Right atrium auricular region (tissue), 2 donors: Measurements from ENCODE around the gene DYNC1I1. TPM values are rescaled to one million over a fixed set of nuclear protein-coding genes. Genes with fewer than 3 reads are reported as not detected.

Experiments
- DNase-seq: peaks from one replicate; pipeline ENCODE4 v3.0.0-alpha.2; 2019; ENCODE audit warnings: low spot score
- H3K27ac ChIP-seq, 2 donors: fragments of 200-600 bp; sonication (generic); 1 replicate in 1 of 2; 2 replicates in 1 of 2; pipeline ENCODE4 v1.5.1; 2016 to 2019
- H3K27me3 ChIP-seq, 2 donors: fragments of 200-600 bp; sonication (generic); one replicate each; pipeline versions ENCODE4 v1.5.1 to v1.6.0; 2017 to 2019
- H3K36me3 ChIP-seq: fragments of 200-600 bp; sonication (generic); one replicate; pipeline ENCODE4 v1.5.1; 2016
- H3K4me1 ChIP-seq, 2 donors: fragments of 200-600 bp; sonication (generic); one replicate each; pipeline versions ENCODE4 v1.5.1 to v1.6.0; 2017 to 2019
- H3K4me3 ChIP-seq, 2 donors: fragments of 200-600 bp; sonication (generic); 1 replicate in 1 of 2; 2 replicates in 1 of 2; pipeline ENCODE4 v1.5.1; 2017 to 2019; ENCODE audit warnings: mild to moderate bottlenecking in 1 of 2, moderate library complexity in 1 of 2
- H3K9me3 ChIP-seq, 2 donors: fragments of 200-600 bp; sonication (generic); one replicate each; pipeline ENCODE4 v1.5.1; 2019
- total RNA-seq, 2 donors: library from RNA; depleted of rRNA; stranded (reverse); fragments of >200 nt; gene quantifications; one replicate each; pipeline ENCODE4 v1.1.0, GENCODE V29; 2016
- TF ChIP-seq, protein P1 (sequence below), 2 donors: fragments of 200-600 bp; sonication (generic); IDR thresholded peaks; one replicate each; pipeline ENCODE4 v1.5.1; 2019; ENCODE audit warnings: antibody characterized with exemption in 2 of 2

The DYNC1I1 gene
- total RNA-seq, 2 donors from 2014 or later = 14.1 to 41.3 TPM

DNA sequence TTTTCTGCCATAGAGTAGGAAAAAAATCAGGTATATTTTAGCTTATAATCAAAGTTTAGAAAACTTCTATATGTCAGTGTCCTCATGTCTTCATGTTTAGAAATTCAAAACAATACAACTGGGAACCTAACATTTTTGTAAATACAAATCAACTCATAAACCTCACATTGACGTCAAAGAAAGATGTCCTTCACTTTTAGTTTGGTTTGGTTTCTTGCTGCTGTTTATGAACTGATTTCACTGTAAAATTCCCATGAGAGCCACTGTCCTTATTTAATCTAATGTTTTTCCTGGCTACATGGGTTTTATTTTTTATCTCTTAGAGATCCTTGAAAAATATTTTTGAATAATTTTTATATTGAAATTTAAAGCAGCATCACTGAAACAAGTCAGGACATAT is 208.4 kb downstream of the DYNC1I1 start:
- no peaks in the 10 kb centered on the region for H3K27me3 ChIP-seq
- no peak overlapping the region for H3K27ac ChIP-seq
- H3K9me3 ChIP-seq = no peaks in the 10 kb centered on the region
- no peaks in the 10 kb centered on the region for H3K4me1 ChIP-seq
- TF ChIP-seq, protein P1, sequence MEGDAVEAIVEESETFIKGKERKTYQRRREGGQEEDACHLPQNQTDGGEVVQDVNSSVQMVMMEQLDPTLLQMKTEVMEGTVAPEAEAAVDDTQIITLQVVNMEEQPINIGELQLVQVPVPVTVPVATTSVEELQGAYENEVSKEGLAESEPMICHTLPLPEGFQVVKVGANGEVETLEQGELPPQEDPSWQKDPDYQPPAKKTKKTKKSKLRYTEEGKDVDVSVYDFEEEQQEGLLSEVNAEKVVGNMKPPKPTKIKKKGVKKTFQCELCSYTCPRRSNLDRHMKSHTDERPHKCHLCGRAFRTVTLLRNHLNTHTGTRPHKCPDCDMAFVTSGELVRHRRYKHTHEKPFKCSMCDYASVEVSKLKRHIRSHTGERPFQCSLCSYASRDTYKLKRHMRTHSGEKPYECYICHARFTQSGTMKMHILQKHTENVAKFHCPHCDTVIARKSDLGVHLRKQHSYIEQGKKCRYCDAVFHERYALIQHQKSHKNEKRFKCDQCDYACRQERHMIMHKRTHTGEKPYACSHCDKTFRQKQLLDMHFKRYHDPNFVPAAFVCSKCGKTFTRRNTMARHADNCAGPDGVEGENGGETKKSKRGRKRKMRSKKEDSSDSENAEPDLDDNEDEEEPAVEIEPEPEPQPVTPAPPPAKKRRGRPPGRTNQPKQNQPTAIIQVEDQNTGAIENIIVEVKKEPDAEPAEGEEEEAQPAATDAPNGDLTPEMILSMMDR (IDR thresholded peaks at IDR 0.05) = no peak
- no peak for DNase-seq
- H3K36me3 ChIP-seq = no peaks in the 10 kb centered on the region
- H3K4me3 ChIP-seq = no peak overlapping the region

DNA sequence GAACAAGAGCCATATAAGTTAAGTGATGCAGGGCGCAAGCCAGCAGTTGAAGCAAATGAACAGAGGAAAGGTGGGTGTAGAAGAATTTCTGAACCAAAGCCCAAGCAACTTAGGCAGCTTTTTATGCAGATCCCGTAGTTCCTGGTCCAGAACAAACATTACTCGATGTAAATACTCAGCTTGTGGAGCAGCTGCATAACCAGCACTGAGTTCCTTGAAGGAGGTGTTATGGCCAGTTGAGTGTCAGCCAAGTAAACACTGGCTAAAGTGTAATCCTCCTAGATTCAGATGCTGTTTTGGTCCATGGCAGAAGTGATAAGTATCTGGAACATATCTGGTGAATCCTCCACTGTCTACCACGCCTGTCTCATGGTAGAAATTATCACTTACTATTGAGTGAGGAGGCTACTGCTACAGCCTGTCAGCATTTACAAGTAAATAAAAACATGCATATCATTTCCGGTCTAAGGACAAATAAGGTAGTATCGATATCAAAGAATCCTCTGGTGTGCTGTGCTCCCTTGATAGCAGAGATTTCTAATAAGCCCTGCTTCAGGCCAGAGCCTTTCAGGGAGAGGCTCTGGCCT is 213.9 kb downstream of the DYNC1I1 start:
- no peak for DNase-seq
- TF ChIP-seq, protein P1 (IDR thresholded peaks at IDR 0.05) = no peak
- H3K36me3 ChIP-seq = peaks cover 5% of the 10 kb centered on the region
- no peak overlapping the region for H3K4me3 ChIP-seq
- H3K27ac ChIP-seq = no peak overlapping the region
- no peaks in the 10 kb centered on the region for H3K4me1 ChIP-seq
- H3K27me3 ChIP-seq = no peaks in the 10 kb centered on the region
- H3K9me3 ChIP-seq = no peaks in the 10 kb centered on the region

DNA sequence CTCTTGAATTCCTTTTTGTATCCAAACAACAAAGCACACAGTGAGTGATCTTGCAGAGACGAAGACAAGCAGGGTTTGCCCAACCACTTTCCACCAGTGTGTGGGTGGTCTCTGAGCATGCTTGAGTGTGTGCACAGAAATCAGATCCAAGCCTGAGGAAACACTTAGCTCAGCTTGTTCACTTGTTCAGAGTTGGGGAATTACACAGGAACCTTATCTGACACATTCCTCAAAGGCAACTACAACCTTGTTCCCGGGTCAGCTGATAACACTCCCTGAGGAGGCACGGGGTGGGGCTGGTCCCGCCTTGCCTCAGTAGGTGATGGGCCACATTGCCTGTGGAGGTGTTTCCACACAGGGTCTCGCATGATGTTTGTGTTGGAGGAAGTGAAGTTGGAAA is 216.9 kb downstream of the DYNC1I1 start:
- Histone ChIP-seq H3K27ac (no peak overlapping the region), H3K4me3 (no peak overlapping the region), H3K4me1 (no peaks in the 10 kb centered on the region), H3K9me3 (no peaks in the 10 kb centered on the region), H3K27me3 (no peaks in the 10 kb centered on the region), H3K36me3 (peaks cover 5% of the 10 kb centered on the region)
- TF ChIP-seq, protein P1 (IDR thresholded peaks at IDR 0.05) = no peak
- no peak for DNase-seq

DNA sequence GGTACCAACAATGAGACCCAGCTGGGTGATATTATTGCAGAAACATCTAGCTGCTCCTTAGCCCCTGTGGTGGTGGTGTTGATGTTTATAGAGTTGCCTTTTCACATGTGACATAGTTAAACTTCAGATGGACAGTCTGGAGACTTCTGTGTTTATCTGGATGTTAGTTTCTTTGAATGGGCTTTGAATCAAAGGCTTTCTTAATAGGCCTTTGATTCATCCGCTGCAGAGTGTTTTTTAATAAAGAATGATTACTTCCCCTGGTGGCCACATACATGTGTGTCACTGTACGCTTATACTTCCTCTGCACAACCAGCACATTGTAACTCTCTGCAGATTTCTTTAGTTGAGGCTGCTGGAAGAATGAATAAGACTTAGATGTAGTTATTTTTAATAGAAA is 221.0 kb downstream of the DYNC1I1 start:
- TF ChIP-seq, protein P1 (IDR thresholded peaks at IDR 0.05) = peak in 1 of 2 donors; percentile 28
- no peak overlapping the region for H3K27ac ChIP-seq
- H3K36me3 ChIP-seq = no peaks in the 10 kb centered on the region
- H3K4me3 ChIP-seq = no peak overlapping the region
- H3K4me1 ChIP-seq = no peaks in the 10 kb centered on the region
- no peak for DNase-seq
- no peaks in the 10 kb centered on the region for H3K9me3 ChIP-seq
- H3K27me3 ChIP-seq = no peaks in the 10 kb centered on the region

DNA sequence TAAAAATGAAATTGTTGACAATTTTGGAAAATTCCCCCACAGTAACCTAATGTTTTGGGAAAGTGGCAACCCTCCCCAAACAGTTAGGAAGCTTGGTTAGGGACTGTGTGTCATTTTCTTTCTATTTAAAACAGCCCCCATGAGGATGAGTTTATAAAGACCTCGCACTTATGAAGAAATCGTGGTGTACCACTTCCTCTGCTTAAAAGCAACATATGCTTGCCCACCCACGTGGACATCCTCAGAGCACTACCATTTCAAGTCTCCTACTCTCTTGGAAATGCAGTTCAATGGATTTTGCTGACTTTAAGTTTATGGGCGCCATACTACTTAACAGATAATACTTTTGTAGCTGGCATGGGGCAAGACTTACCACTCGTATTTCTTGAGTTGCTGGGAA is 223.8 kb downstream of the DYNC1I1 start:
- Histone ChIP-seq H3K36me3 (no peaks in the 10 kb centered on the region), H3K9me3 (no peaks in the 10 kb centered on the region), H3K4me1 (no peaks in the 10 kb centered on the region), H3K27ac (no peak overlapping the region), H3K4me3 (no peak overlapping the region), H3K27me3 (no peaks in the 10 kb centered on the region)
- no peak for DNase-seq
- TF ChIP-seq, protein P1 (IDR thresholded peaks at IDR 0.05) = no peak

DNA sequence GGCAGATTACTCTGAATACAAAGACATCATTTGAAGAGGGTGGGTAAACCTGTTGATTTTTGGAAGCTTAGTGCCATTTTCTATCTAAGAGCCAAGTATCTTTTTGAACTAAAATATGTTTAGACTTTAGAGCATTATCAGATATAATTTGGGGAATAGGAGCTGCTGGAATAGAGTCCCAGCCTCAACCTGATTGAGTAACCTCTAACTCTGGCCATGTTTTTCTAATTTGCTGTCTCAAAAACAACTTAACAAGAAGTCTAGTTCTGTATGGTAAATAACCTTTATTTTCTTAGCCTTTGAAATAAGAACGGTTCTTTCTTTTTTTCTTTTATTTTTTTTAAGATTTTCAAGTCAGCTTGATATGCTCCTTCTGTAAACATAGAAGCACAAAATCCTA is 224.5 kb downstream of the DYNC1I1 start:
- Histone ChIP-seq H3K4me1 (no peaks in the 10 kb centered on the region), H3K27me3 (no peaks in the 10 kb centered on the region), H3K36me3 (no peaks in the 10 kb centered on the region), H3K27ac (no peak overlapping the region), H3K9me3 (no peaks in the 10 kb centered on the region), H3K4me3 (no peak overlapping the region)
- TF ChIP-seq, protein P1 (IDR thresholded peaks at IDR 0.05) = no peak
- DNase-seq = no peak
